Right lobe of liver (tissue), 4 donors: ENCODE measurements around the gene KAT6B.

ENCODE experiments used
- POLR2A ChIP-seq: fragments of 450-650 bp; IDR thresholded peaks from one replicate; pipeline ENCODE4 v1.6.1; 2017; ENCODE audit warnings: antibody characterized with exemption, mild to moderate bottlenecking
- TF ChIP-seq, protein P1 (sequence below), 4 donors: fragments of 200-600 bp in 3 of 4; fragments of 450-650 bp in 1 of 4; IDR thresholded peaks; one replicate each; pipeline versions ENCODE4 v1.5.1 to v1.8.0; 2016 to 2022; ENCODE audit warnings: antibody characterized with exemption in 4 of 4, mild to moderate bottlenecking in 2 of 4
- donor health status: DM: no; HTN: no; CAD: no.
- donor health status: DM: no; HTN: no; CAD: no.
- donor health status: DM: no; HTN: yes; CAD: no.

DNA sequence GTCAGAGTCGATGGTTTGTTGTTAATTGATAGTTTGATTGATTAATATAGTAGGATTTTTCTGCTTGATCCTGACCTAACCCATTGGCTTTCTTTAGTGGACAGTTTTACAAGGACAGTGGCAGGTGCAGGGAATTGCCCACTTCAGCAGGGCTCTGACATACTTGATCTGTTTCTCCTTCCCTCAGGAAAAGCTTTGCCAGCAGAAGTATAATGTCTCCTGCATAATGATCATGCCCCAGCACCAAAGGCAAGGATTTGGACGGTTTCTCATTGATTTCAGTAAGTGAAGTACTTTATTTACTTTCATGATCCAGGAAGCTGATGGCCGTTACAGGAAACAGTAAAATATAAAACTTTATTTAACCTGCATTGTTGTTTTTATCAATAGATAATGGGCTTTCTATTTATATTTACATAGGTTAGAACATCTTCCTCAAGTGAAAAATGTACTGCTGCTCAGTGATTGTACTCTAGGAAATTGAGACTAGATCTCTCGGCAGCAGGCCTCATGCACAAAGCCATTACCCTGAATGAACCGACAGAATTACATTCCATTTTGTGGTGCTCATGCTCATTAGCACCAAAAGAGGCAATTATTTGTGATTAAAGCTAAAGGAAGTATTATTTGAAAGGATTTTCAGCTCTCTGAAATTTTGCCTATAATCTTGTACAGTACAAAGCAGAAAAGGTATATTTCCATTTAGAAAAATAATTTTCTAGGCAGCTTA lies 162.6 kb downstream of the KAT6B start:
- TF ChIP-seq, protein P1, sequence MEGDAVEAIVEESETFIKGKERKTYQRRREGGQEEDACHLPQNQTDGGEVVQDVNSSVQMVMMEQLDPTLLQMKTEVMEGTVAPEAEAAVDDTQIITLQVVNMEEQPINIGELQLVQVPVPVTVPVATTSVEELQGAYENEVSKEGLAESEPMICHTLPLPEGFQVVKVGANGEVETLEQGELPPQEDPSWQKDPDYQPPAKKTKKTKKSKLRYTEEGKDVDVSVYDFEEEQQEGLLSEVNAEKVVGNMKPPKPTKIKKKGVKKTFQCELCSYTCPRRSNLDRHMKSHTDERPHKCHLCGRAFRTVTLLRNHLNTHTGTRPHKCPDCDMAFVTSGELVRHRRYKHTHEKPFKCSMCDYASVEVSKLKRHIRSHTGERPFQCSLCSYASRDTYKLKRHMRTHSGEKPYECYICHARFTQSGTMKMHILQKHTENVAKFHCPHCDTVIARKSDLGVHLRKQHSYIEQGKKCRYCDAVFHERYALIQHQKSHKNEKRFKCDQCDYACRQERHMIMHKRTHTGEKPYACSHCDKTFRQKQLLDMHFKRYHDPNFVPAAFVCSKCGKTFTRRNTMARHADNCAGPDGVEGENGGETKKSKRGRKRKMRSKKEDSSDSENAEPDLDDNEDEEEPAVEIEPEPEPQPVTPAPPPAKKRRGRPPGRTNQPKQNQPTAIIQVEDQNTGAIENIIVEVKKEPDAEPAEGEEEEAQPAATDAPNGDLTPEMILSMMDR (IDR thresholded peaks at IDR 0.05) = no peak
- TF ChIP-seq POLR2A = no peak
